Kidney epithelial cell (primary cell): Measurements from ENCODE around the gene RNF123. TPM values are rescaled to one million over a fixed set of nuclear protein-coding genes. Genes with fewer than 3 reads are reported as not detected.

Experiments
- DNase-seq: peaks from one replicate; pipeline ENCODE4 v3.0.0-alpha.2; 2010; ENCODE audit warnings: low read depth
- H3K27me3 ChIP-seq: 2 replicates; pipeline ENCODE4 v1.6.0; 2011; ENCODE audit warnings: low read length; ENCODE audit not compliant: control insufficient read depth, insufficient read depth
- H3K36me3 ChIP-seq: 2 replicates; pipeline ENCODE4 v1.5.1; 2011; ENCODE audit warnings: low read length; ENCODE audit not compliant: control insufficient read depth, insufficient read depth
- H3K4me3 ChIP-seq: 2 replicates; pipeline ENCODE4 v1.5.1; 2011; ENCODE audit warnings: low read depth, mild to moderate bottlenecking, control low read depth, low read length
- total RNA-seq: library from RNA; depleted of rRNA; stranded (reverse); fragments of >200 nt; gene quantifications from 2 replicates; pipeline ENCODE4 v1.2.3, GENCODE V29; 2015
- TF ChIP-seq, protein P1 (sequence below): IDR thresholded peaks from 2 replicates; pipeline ENCODE4 v1.5.1; 2011; ENCODE audit warnings: mild to moderate bottlenecking, moderate library complexity, low read length, control low read depth, inconsistent platforms; ENCODE audit not compliant: insufficient read depth, poor library complexity, severe bottlenecking

RNF123 gene
- total RNA-seq, 1 donor from 2014 or later, result 30.8 TPM

DNA sequence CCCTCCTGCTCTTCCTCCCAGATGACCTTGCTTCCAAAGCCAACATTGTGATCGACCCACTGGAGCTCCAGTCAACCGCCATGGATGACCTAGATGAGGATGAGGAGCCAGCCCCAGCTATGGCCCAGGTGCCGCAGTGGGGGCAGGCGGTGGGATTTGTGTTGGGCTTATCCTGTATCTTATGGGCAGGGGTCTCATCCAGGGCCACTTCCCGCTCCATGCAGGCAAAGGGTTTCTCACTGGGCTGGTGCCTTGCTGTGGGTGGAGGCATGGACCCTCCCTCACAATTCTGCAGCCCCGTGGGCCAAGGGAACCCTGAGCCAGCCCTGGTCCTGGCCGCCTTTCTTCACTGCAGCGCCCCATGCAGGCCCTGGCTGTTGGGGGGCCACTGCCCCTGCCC lies 15.3 kb downstream of the RNF123 start:
- DNase-seq, result no peak
- Histone ChIP-seq H3K36me3 (peaks cover 3% of the 10 kb centered on the region), H3K4me3 (no peak overlapping the region), H3K27me3 (no peaks in the 10 kb centered on the region)
- TF ChIP-seq, protein P1, sequence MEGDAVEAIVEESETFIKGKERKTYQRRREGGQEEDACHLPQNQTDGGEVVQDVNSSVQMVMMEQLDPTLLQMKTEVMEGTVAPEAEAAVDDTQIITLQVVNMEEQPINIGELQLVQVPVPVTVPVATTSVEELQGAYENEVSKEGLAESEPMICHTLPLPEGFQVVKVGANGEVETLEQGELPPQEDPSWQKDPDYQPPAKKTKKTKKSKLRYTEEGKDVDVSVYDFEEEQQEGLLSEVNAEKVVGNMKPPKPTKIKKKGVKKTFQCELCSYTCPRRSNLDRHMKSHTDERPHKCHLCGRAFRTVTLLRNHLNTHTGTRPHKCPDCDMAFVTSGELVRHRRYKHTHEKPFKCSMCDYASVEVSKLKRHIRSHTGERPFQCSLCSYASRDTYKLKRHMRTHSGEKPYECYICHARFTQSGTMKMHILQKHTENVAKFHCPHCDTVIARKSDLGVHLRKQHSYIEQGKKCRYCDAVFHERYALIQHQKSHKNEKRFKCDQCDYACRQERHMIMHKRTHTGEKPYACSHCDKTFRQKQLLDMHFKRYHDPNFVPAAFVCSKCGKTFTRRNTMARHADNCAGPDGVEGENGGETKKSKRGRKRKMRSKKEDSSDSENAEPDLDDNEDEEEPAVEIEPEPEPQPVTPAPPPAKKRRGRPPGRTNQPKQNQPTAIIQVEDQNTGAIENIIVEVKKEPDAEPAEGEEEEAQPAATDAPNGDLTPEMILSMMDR, result no peak

GRCh38 chr3:49705390-49705960 lies 16.1 kb downstream of the RNF123 start:
- TF ChIP-seq, protein P1, result no peak
- no peak overlapping the region for H3K4me3 ChIP-seq
- peaks cover 3% of the 10 kb centered on the region for H3K36me3 ChIP-seq
- no peak for DNase-seq
- H3K27me3 ChIP-seq, result no peaks in the 10 kb centered on the region

GRCh38 chr3:49706456-49707112 lies 17.2 kb downstream of the RNF123 start:
- TF ChIP-seq, protein P1, result no peak
- Histone ChIP-seq H3K27me3 (no peaks in the 10 kb centered on the region), H3K4me3 (no peak overlapping the region), H3K36me3 (peaks cover 3% of the 10 kb centered on the region)
- DNase-seq, result no peak

- peaks cover 3% of the 10 kb centered on the region for H3K36me3 ChIP-seq
- H3K4me3 ChIP-seq, result no peak overlapping the region
- no peak for DNase-seq
- H3K27me3 ChIP-seq, result no peaks in the 10 kb centered on the region
- TF ChIP-seq, protein P1, result no peak
These were observed 17.7 kb downstream of the RNF123 start for GRCh38 chr3:49707113-49707480.

DNA sequence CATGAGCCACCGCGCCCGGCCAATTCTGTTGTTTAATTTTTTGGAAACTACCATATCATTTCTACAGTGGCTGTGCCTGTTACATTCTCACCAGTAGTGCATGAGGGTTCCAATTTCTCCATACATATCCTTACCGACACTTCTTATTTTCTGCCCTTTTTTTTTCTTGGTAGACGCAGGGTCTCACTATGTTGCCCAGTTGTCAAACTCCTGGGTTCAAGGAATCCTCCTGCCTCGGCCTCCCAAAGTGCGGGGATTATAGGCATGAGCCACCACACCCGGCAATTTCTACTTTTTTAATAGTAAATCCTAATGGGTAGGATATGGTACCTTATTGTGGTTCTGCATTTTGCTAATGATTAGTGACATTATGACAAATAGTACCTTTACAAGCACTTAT lies 20.5 kb downstream of the RNF123 start:
- no peak for DNase-seq
- Histone ChIP-seq H3K27me3 (no peaks in the 10 kb centered on the region), H3K36me3 (no peaks in the 10 kb centered on the region), H3K4me3 (no peak overlapping the region)
- TF ChIP-seq, protein P1, result no peak

- TF ChIP-seq, protein P1, result no peak
- Histone ChIP-seq H3K36me3 (no peaks in the 10 kb centered on the region), H3K4me3 (no peak overlapping the region), H3K27me3 (no peaks in the 10 kb centered on the region)
- DNase-seq, result no peak
These were observed 22.1 kb downstream of the RNF123 start for GRCh38 chr3:49711489-49711888.
